ENCODE results near the gene CAPZA2. TPM values are rescaled to one million over a fixed set of nuclear protein-coding genes. Genes with fewer than 3 reads are reported as not detected.
"Not testable (repeated sequence)": the region's sequence is repeated elsewhere in the genome, so short reads cannot be mapped to it uniquely, and the experiment has no call there.

The CAPZA2 gene
- total RNA-seq (118 TPM), polyA plus RNA-seq (100 to 1,000 TPM; 217 to 267 (median 230) TPM)

- H3K27ac ChIP-seq (ENCODE audit: insufficient read depth, low read length, poor library complexity, severe bottlenecking) = peak within 1 kb of the TSS; percentile 78
- peaks cover 45% of the 10 kb centered on the region for H3K4me1 ChIP-seq (ENCODE audit: control insufficient read depth, insufficient read depth, low read length, poor library complexity, severe bottlenecking)
- H3K9me3 ChIP-seq (ENCODE audit: control insufficient read depth in 2 of 2, low read length in 2 of 2) = no peaks in the 10 kb centered on the region
- H3K36me3 ChIP-seq (ENCODE audit: control insufficient read depth, insufficient read depth, low read length) = no peaks in the 10 kb centered on the region
- DNase-seq (peak; percentile 91 to 96 (median 94)), ATAC-seq (ENCODE audit: low read depth in 2 of 2) (peak; percentile 87 to 93)
- no peaks in the 10 kb centered on the region for H3K27me3 ChIP-seq (ENCODE audit: control insufficient read depth, insufficient read depth, low read length)
- peaks cover 15% of the 10 kb centered on the region for H3K27me3 Mint-ChIP-seq
- peak within 1 kb of the TSS; percentile 97 to 98 (median 97) for H3K27ac Mint-ChIP-seq
- no peaks in the 10 kb centered on the region for H3K36me3 Mint-ChIP-seq
- peak within 1 kb of the TSS; percentile 96 to 100 (median 98) for H3K4me3 Mint-ChIP-seq
- H3K4me3 ChIP-seq (ENCODE audit: low read depth, low read length) = peak within 1 kb of the TSS; percentile 97
- peaks cover 38 to 69% (median 48%) of the 10 kb centered on the region in 4 donors for H3K4me1 Mint-ChIP-seq
- peaks cover 0 to 1% (median 0%) of the 10 kb centered on the region in 7 donors for H3K9me3 Mint-ChIP-seq
Observed at GRCh38 chr7:116862234-116862950, at the start of gene CAPZA2. Gene CAPZA2, plus strand, starts transcription at chr7:116862587. Its CDS starts 25 bp downstream, at chr7:116862612.

GRCh38 chr7:116812860-116813259 lies 49.5 kb upstream of the CAPZA2 start:
- no peak for DNase-seq
- Mint-ChIP-seq H3K27ac (no peak overlapping the region), H3K36me3 (no peaks in the 10 kb centered on the region)

GRCh38 chr7:116813371-116813770 lies 49.0 kb upstream of the CAPZA2 start:
- H3K4me3 ChIP-seq (ENCODE audit: low read depth, low read length); H3K9me3 Mint-ChIP-seq; H3K4me1 Mint-ChIP-seq; H3K9me3 ChIP-seq (ENCODE audit: control insufficient read depth in 2 of 2, low read length in 2 of 2); H3K4me3 Mint-ChIP-seq; H3K27ac Mint-ChIP-seq; ATAC-seq (ENCODE audit: low read depth in 2 of 2); H3K36me3 ChIP-seq (ENCODE audit: control insufficient read depth, insufficient read depth, low read length); H3K27me3 ChIP-seq (ENCODE audit: control insufficient read depth, insufficient read depth, low read length); DNase-seq; H3K27me3 Mint-ChIP-seq; H3K27ac ChIP-seq (ENCODE audit: insufficient read depth, low read length, poor library complexity, severe bottlenecking); H3K36me3 Mint-ChIP-seq; H3K4me1 ChIP-seq (ENCODE audit: control insufficient read depth, insufficient read depth, low read length, poor library complexity, severe bottlenecking): not testable (repeated sequence)

More at GRCh38 chr7:116812860-116813259, 49.5 kb upstream of the CAPZA2 start:
- Histone ChIP-seq H3K27me3 (ENCODE audit: control insufficient read depth, insufficient read depth, low read length) (peaks cover 2% of the 10 kb centered on the region), H3K36me3 (ENCODE audit: control insufficient read depth, insufficient read depth, low read length) (no peaks in the 10 kb centered on the region), H3K4me3 (ENCODE audit: low read depth, low read length) (no peak overlapping the region), H3K27ac (ENCODE audit: insufficient read depth, low read length, poor library complexity, severe bottlenecking) (no peak overlapping the region), H3K9me3 (ENCODE audit: control insufficient read depth in 2 of 2, low read length in 2 of 2) (no peaks in the 10 kb centered on the region), H3K4me1 (ENCODE audit: control insufficient read depth, insufficient read depth, low read length, poor library complexity, severe bottlenecking) (no peaks in the 10 kb centered on the region)
- no peak overlapping the region for H3K4me3 Mint-ChIP-seq
- H3K27me3 Mint-ChIP-seq = peaks cover 5% of the 10 kb centered on the region
- H3K9me3 Mint-ChIP-seq = peaks cover 0 to 2% (median 0%) of the 10 kb centered on the region in 7 donors
- no peak for ATAC-seq (ENCODE audit: low read depth in 2 of 2)
- no peaks in the 10 kb centered on the region for H3K4me1 Mint-ChIP-seq

- Mint-ChIP-seq H3K4me1 (no peaks in the 10 kb centered on the region), H3K36me3 (no peaks in the 10 kb centered on the region)
- ATAC-seq (ENCODE audit: low read depth in 2 of 2) = no peak
Observed at GRCh38 chr7:116815041-116815440, 47.3 kb upstream of the CAPZA2 start.

DNA sequence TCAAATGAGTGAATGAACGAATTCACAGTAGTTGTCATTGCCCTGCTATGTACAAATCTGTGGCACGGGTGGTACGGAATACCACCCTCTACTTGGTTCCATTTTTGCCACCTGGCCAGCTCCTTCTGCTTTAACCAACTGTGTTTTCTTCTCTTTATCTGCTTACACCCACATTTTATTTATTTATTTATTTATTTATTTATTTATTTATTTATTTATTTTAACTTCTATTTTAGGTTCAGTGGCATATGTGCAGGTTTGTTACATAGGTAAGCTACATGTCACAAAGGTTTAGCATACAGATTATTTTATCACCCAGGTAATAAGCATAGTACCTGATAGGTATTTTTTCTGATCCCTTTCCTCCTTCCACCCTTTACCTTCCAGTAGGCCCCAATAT lies 42.2 kb upstream of the CAPZA2 start:
- H3K36me3 ChIP-seq (ENCODE audit: control insufficient read depth, insufficient read depth, low read length) = no peaks in the 10 kb centered on the region
- no peaks in the 10 kb centered on the region for H3K36me3 Mint-ChIP-seq

More at GRCh38 chr7:116815041-116815440, 47.3 kb upstream of the CAPZA2 start:
- DNase-seq = no peak
- H3K27ac ChIP-seq (ENCODE audit: insufficient read depth, low read length, poor library complexity, severe bottlenecking) = no peak overlapping the region
- H3K4me3 Mint-ChIP-seq = no peak overlapping the region
- H3K27ac Mint-ChIP-seq = no peak overlapping the region
- no peaks in the 10 kb centered on the region for H3K4me1 ChIP-seq (ENCODE audit: control insufficient read depth, insufficient read depth, low read length, poor library complexity, severe bottlenecking)
- no peaks in the 10 kb centered on the region for H3K36me3 ChIP-seq (ENCODE audit: control insufficient read depth, insufficient read depth, low read length)
- H3K27me3 ChIP-seq (ENCODE audit: control insufficient read depth, insufficient read depth, low read length) = peaks cover 2% of the 10 kb centered on the region
- H3K4me3 ChIP-seq (ENCODE audit: low read depth, low read length) = no peak overlapping the region
- H3K9me3 Mint-ChIP-seq = peaks cover 0 to 2% (median 0%) of the 10 kb centered on the region in 7 donors
- peaks cover 5% of the 10 kb centered on the region for H3K27me3 Mint-ChIP-seq
- H3K9me3 ChIP-seq (ENCODE audit: control insufficient read depth in 2 of 2, low read length in 2 of 2) = no peaks in the 10 kb centered on the region

DNA sequence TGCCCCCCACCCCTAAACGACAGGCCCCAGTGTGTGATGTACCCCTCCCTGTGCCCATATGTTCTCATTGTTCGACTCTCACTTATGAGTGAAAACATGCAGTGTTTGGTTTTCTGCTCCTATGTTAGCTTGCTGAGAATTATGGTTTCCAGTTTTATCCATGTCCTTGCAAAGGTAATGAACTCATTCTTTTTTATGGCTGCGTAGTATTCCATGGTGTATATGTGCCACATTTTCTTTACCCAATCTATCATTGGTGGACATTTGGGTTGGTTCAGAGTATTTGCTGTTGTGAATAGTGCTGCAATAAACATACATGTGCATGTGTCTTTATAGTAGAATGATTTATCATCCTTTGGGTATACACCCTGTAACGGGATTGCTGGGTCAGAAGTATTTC lies 40.7 kb upstream of the CAPZA2 start:
- not testable (repeated sequence) for ATAC-seq (ENCODE audit: low read depth in 2 of 2); H3K27ac ChIP-seq (ENCODE audit: insufficient read depth, low read length, poor library complexity, severe bottlenecking); H3K4me3 Mint-ChIP-seq; H3K27ac Mint-ChIP-seq; H3K36me3 ChIP-seq (ENCODE audit: control insufficient read depth, insufficient read depth, low read length); H3K4me1 ChIP-seq (ENCODE audit: control insufficient read depth, insufficient read depth, low read length, poor library complexity, severe bottlenecking); H3K4me1 Mint-ChIP-seq; DNase-seq; H3K36me3 Mint-ChIP-seq; H3K9me3 ChIP-seq (ENCODE audit: control insufficient read depth in 2 of 2, low read length in 2 of 2); H3K4me3 ChIP-seq (ENCODE audit: low read depth, low read length)
- H3K27me3 Mint-ChIP-seq = peaks cover 24% of the 10 kb centered on the region
- peaks cover 11% of the 10 kb centered on the region for H3K27me3 ChIP-seq (ENCODE audit: control insufficient read depth, insufficient read depth, low read length)
- H3K9me3 Mint-ChIP-seq = peaks cover 0 to 10% (median 0%) of the 10 kb centered on the region in 7 donors

More for the DNA sequence above, 42.2 kb upstream of the CAPZA2 start:
- no peaks in the 10 kb centered on the region for H3K9me3 ChIP-seq (ENCODE audit: control insufficient read depth in 2 of 2, low read length in 2 of 2)
- no peak for ATAC-seq (ENCODE audit: low read depth in 2 of 2)
- Mint-ChIP-seq H3K4me3 (no peak overlapping the region), H3K27me3 (peaks cover 14% of the 10 kb centered on the region), H3K27ac (no peak overlapping the region), H3K9me3 (peaks cover 0 to 10% (median 0%) of the 10 kb centered on the region in 7 donors), H3K4me1 (no peaks in the 10 kb centered on the region)
- DNase-seq = no peak
- no peaks in the 10 kb centered on the region for H3K4me1 ChIP-seq (ENCODE audit: control insufficient read depth, insufficient read depth, low read length, poor library complexity, severe bottlenecking)
- no peak overlapping the region for H3K27ac ChIP-seq (ENCODE audit: insufficient read depth, low read length, poor library complexity, severe bottlenecking)
- H3K27me3 ChIP-seq (ENCODE audit: control insufficient read depth, insufficient read depth, low read length) = peaks cover 9% of the 10 kb centered on the region
- no peak overlapping the region for H3K4me3 ChIP-seq (ENCODE audit: low read depth, low read length)

DNA sequence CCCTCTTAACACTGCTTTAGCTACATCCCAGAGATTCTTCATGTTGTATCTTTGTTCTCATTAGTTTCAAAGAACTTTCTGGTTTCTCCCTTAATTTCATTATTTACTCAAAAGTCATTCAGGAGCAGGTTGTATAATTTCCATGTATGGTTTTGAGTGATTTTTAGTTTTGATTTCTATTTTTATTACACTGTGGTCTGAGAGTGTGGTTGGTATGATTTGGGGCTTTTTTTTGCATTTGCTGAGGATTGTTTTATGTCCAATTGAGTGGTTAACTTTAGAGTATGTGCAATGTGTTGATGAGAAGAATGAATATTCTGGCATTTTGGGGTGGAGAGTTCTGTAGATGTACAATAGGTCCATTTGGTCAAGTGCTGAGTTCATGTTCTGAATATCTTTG lies 37.9 kb upstream of the CAPZA2 start:
- no peak for DNase-seq
- Histone ChIP-seq H3K36me3 (ENCODE audit: control insufficient read depth, insufficient read depth, low read length) (no peaks in the 10 kb centered on the region), H3K4me3 (ENCODE audit: low read depth, low read length) (no peak overlapping the region), H3K9me3 (ENCODE audit: control insufficient read depth in 2 of 2, low read length in 2 of 2) (no peaks in the 10 kb centered on the region), H3K27ac (ENCODE audit: insufficient read depth, low read length, poor library complexity, severe bottlenecking) (no peak overlapping the region), H3K4me1 (ENCODE audit: control insufficient read depth, insufficient read depth, low read length, poor library complexity, severe bottlenecking) (no peaks in the 10 kb centered on the region), H3K27me3 (ENCODE audit: control insufficient read depth, insufficient read depth, low read length) (peaks cover 13% of the 10 kb centered on the region)
- ATAC-seq (ENCODE audit: low read depth in 2 of 2) = no peak
- H3K9me3 Mint-ChIP-seq = peaks cover 0 to 8% (median 0%) of the 10 kb centered on the region in 7 donors
- H3K27ac Mint-ChIP-seq = no peak overlapping the region
- H3K4me1 Mint-ChIP-seq = no peaks in the 10 kb centered on the region
- no peaks in the 10 kb centered on the region for H3K36me3 Mint-ChIP-seq
- peaks cover 27% of the 10 kb centered on the region for H3K27me3 Mint-ChIP-seq
- H3K4me3 Mint-ChIP-seq = no peak overlapping the region

- no peak overlapping the region for H3K4me3 ChIP-seq (ENCODE audit: low read depth, low read length)
- H3K36me3 Mint-ChIP-seq = no peaks in the 10 kb centered on the region
- H3K27me3 Mint-ChIP-seq = peaks cover 33% of the 10 kb centered on the region
- no peak for DNase-seq
- peaks cover 0 to 8% (median 0%) of the 10 kb centered on the region in 7 donors for H3K9me3 Mint-ChIP-seq
- no peaks in the 10 kb centered on the region for H3K4me1 ChIP-seq (ENCODE audit: control insufficient read depth, insufficient read depth, low read length, poor library complexity, severe bottlenecking)
- no peaks in the 10 kb centered on the region for H3K36me3 ChIP-seq (ENCODE audit: control insufficient read depth, insufficient read depth, low read length)
- H3K9me3 ChIP-seq (ENCODE audit: control insufficient read depth in 2 of 2, low read length in 2 of 2) = no peaks in the 10 kb centered on the region
- H3K4me1 Mint-ChIP-seq = no peaks in the 10 kb centered on the region
- no peak overlapping the region for H3K27ac ChIP-seq (ENCODE audit: insufficient read depth, low read length, poor library complexity, severe bottlenecking)
- H3K4me3 Mint-ChIP-seq = no peak overlapping the region
- no peak for ATAC-seq (ENCODE audit: low read depth in 2 of 2)
- H3K27me3 ChIP-seq (ENCODE audit: control insufficient read depth, insufficient read depth, low read length) = peaks cover 12% of the 10 kb centered on the region
- no peak overlapping the region for H3K27ac Mint-ChIP-seq
Observed at GRCh38 chr7:116828281-116828680, 34.1 kb upstream of the CAPZA2 start.

Data from CD4-positive, CD25-positive, alpha-beta regulatory T cell (primary cell).